HCT116 (cell line): ENCODE measurements around the gene CNTN4.

Source experiments
- CEBPB ChIP-seq: IDR thresholded peaks from 2 replicates; pipeline ENCODE4 v1.6.1; 2012; ENCODE audit warnings: low read depth
- EZH2phosphoT487 ChIP-seq: fragments of 200-600 bp; IDR thresholded peaks from 2 replicates; pipeline ENCODE4 v1.6.1; 2018; ENCODE audit warnings: antibody characterized with exemption, borderline replicate concordance
- JUND ChIP-seq: IDR thresholded peaks from 2 replicates; pipeline ENCODE4 v1.6.1; 2012
- RAD21 ChIP-seq: IDR thresholded peaks from 2 replicates; pipeline ENCODE4 v1.6.1; 2012; ENCODE audit warnings: low read depth, mild to moderate bottlenecking
- SIN3A ChIP-seq: IDR thresholded peaks from 2 replicates; pipeline ENCODE4 v1.6.1; 2012; ENCODE audit warnings: low read depth
- TF ChIP-seq, protein P1 (sequence below), 3 experiments: fragments of 200-600 bp in 1 of 3; sonication (generic) in 1 of 3; IDR thresholded peaks in 2 of 3; conservative IDR thresholded peaks in 1 of 3; 2 replicates each; pipeline ENCODE4 v1.5.1; 2012 to 2017; ENCODE audit warnings: low read depth in 2 of 3, low read length in 2 of 3, antibody characterized with exemption in 1 of 3, borderline replicate concordance in 1 of 3, control low read depth in 1 of 3, mild to moderate bottlenecking in 1 of 3, mixed read lengths in 1 of 3, mixed run types in 1 of 3, moderate library complexity in 1 of 3; ENCODE audit not compliant: insufficient read depth in 1 of 3

DNA sequence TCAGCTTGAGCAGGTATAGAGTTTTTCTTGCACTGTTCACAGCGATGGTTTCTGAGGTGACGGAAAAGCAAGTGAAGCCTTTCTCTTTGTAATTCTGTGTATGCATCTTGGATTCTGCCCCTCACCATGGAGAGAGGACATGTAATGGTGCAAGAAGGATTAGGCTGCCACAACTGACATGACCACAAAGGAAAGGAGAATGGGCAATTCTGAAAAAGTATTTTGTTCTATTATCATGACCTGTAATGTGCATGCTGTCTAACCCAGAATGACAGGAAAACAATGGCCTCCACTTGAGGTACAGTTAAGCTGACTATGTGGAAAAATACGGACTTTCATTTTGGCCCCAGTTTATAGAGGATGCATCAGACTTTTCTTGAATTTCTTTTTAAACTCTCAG, 784.6 kb downstream of the CNTN4 start:
- TF ChIP-seq JUND (no peak), CEBPB (no peak), SIN3A (no peak), RAD21 (no peak), EZH2phosphoT487 (no peak)
- TF ChIP-seq, protein P1, sequence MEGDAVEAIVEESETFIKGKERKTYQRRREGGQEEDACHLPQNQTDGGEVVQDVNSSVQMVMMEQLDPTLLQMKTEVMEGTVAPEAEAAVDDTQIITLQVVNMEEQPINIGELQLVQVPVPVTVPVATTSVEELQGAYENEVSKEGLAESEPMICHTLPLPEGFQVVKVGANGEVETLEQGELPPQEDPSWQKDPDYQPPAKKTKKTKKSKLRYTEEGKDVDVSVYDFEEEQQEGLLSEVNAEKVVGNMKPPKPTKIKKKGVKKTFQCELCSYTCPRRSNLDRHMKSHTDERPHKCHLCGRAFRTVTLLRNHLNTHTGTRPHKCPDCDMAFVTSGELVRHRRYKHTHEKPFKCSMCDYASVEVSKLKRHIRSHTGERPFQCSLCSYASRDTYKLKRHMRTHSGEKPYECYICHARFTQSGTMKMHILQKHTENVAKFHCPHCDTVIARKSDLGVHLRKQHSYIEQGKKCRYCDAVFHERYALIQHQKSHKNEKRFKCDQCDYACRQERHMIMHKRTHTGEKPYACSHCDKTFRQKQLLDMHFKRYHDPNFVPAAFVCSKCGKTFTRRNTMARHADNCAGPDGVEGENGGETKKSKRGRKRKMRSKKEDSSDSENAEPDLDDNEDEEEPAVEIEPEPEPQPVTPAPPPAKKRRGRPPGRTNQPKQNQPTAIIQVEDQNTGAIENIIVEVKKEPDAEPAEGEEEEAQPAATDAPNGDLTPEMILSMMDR (IDR thresholded peaks at IDR 0.05 in 2 of 3, conservative IDR thresholded peaks at IDR 0.05 in 1 of 3; ENCODE audit: borderline replicate concordance in 1 of 3, insufficient read depth in 1 of 3, low read depth in 2 of 3, low read length in 2 of 3) = no peak
